DOHH2 (cell line): Measurements from ENCODE around the gene TMX2.

Experiments used
- EZH2phosphoT487 ChIP-seq: fragments of 200-600 bp; sonication (generic); IDR thresholded peaks from 2 replicates; pipeline ENCODE4 v1.6.1; 2017; ENCODE audit warnings: borderline replicate concordance, mild to moderate bottlenecking, antibody characterized with exemption, low read length, moderate library complexity, mixed read lengths
- TF ChIP-seq, protein P1 (sequence below): fragments of 200-600 bp; sonication (generic); IDR thresholded peaks from one replicate; pipeline ENCODE4 v1.5.1; 2014; ENCODE audit warnings: antibody characterized with exemption, mild to moderate bottlenecking, low read depth, low read length; ENCODE audit not compliant: poor library complexity, severe bottlenecking

DNA sequence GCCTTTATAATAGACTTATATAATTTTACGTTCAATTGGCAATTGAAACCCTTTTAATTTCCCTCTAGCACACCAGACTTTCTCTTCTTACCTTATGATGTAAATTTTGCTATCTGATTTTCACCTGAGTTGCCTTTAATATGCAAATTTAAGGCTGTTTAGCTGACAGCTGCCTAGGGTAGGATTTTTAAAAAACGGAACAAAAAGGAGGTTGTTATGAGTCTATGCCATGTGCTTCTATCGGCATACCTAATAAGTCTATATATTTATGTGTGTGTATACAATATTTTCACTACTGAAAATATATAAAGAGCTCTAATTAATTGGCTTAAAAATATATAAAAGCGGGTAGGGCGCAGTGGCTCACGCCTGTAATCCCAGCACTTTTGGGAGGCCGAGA is 17.1 kb downstream of the TMX2 start:
- TF ChIP-seq, protein P1, sequence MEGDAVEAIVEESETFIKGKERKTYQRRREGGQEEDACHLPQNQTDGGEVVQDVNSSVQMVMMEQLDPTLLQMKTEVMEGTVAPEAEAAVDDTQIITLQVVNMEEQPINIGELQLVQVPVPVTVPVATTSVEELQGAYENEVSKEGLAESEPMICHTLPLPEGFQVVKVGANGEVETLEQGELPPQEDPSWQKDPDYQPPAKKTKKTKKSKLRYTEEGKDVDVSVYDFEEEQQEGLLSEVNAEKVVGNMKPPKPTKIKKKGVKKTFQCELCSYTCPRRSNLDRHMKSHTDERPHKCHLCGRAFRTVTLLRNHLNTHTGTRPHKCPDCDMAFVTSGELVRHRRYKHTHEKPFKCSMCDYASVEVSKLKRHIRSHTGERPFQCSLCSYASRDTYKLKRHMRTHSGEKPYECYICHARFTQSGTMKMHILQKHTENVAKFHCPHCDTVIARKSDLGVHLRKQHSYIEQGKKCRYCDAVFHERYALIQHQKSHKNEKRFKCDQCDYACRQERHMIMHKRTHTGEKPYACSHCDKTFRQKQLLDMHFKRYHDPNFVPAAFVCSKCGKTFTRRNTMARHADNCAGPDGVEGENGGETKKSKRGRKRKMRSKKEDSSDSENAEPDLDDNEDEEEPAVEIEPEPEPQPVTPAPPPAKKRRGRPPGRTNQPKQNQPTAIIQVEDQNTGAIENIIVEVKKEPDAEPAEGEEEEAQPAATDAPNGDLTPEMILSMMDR: no peak
- TF ChIP-seq EZH2phosphoT487: no peak
